ENCODE measurements around the gene NFAM1. TPM values are rescaled to one million over a fixed set of nuclear protein-coding genes. Genes with fewer than 3 reads are reported as not detected.

NFAM1 gene
- total RNA-seq, 1 experiment from 2014 or later = not detected

DNA sequence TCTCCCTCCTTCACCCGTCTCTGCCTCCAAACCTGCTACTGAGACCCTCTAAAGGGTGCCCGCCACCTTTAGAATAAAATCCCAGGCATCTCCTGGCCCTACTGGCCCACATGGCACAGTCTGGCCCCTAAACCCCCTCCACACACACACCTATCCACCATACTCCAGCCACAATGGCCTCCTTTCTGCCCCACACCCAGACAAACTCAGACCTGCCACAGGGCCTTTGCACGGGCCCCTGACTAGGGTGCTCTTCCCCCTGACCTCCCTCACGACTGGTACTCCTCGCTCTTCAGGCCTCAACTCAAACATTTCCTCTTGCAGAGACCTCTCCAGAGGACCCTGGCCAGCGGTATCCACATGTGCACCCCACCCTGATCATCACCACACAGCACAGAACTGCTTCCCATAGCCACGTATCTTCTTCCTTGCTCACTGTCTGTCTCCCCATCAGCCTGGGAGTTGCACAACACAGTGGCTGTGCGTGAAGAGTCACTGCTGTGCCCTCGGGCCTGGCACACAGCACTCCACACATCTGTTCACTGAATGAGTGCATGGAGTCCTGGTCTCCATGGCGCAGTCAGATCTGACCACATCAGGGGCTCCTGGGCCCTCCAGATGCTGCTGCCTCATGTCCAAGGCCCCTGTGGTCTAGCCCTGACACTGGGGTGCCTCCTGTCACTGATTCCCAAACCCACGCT, 95.5 kb downstream of the NFAM1 start:
- DNase-seq (ENCODE audit: low read depth) = no peak

DNA sequence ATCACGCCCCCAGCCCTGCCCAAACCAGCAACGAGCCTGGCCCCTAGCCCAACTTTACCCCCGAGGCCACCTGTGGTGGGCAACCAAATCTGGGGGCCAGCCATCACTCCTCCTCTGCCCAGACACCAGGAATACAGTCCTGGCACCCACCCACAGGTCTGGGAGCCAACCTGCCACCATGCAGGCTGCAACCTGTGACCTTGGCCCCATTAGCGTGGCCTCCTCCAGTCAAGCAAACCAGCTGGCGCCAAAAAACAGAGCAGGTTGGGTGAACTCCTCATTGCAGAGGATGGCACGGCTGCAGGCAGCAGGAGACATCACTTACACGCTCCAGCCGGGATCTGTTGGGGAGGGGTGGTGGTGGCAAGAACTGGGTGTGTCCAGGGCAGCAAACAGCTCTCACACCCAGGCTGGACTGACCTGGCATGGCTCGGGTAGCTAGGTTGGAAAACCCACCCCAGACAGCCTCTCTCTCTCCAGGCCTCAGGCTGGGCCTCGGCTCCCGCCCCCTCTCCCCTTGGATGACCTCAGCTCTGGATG, 96.3 kb downstream of the NFAM1 start:
- DNase-seq (ENCODE audit: low read depth) = no peak

DNA sequence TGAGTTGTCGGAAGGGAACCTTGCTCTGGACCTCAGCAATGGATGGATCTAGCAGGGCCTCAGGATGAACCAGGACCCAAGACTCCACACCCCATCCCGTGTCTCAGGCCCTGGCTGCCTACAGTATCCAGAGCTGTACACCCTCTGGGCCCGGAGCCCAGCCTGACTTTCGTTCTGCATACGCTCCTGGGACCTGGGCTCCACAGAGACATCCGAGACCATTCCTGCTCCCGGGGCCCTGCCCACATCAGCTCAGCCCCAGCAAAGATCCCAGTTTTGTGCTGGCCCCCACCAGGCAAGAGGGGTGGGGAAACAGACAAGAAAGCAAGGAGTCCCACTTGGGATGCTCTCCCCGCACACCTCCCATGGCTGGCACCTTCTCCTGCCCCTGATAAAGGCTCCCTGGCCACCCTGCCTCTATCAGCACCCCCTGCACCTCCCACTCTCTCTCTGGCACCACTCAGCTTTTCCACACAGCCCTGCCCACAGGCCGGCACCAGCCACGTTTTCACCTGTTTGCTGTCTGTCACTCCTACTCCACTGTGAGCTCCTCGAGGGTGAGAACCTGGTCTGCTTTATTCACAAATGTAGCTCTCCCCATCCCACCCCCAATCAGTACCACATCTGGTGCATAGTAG, 97.2 kb downstream of the NFAM1 start:
- no peak for DNase-seq (ENCODE audit: low read depth)

DNA sequence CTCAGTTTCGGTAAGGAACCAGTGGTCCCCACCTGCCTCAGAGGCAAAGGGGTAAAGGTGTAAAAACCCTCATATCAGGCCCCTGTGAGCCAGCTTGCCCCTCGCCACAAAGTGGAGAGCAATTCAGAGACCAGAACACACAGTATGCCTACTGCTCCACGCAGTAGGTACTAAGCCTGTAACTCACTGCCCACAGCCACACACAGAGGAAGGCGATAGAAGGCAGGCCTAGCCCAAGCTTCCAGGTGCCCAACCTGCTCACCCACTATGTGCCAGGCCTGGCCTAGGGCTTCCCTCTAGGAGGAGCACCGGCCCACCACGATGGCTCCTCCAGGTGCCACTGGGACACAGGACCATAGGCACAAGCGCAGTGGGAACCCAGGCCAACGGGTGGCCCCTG, 98.7 kb downstream of the NFAM1 start:
- no peak for DNase-seq (ENCODE audit: low read depth)

DNA sequence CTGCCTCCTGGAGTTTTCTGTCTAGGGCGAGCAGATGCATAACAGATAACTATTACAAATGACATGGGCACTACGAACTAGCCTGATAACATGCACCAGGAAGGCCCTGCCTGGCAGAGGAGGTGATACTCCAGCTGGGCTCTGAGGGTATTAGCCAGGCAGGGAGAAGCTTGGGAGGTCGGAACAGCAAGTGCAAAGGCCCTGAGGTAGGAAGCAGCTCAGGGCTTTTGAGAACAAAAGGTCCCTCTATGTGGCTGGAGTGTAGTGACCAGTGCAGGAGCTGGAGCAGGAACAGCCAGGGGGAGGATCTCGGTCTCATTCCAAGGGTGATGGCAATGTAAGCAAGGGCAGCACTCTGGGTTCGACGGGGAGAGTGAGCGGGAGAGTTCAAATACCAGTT, 100.1 kb downstream of the NFAM1 start:
- DNase-seq (ENCODE audit: low read depth) = no peak

DNA sequence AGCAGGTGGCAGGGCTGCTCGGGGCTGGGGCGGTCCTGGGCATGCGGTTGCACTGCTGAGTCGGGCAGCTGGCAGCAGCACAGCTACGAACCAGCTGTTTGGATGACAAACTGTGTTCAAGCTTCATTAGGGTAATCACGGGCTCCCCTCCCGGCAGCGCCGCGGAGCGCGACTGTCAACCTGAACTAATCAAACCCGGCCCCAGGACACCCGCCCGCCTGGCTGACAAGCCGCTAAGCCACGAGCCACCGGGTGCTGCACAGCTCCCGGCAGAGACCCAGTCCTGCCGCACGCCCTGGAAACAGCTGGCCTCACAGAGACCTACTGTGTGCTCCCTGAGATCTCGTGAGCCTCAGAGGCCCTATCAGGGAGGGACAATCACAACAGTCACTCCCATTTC, 101.2 kb downstream of the NFAM1 start:
- peak; percentile 28 for DNase-seq (ENCODE audit: low read depth)

Other genes with a start within 250 kb of the NFAM1 start
- gene TCF20, start 161.8 kb downstream of the NFAM1 start, total RNA-seq (2014; rRNA removed) = 17.6 and 18.1 TPM in 2 replicates
- gene RRP7A, start 87.4 kb upstream of the NFAM1 start, total RNA-seq (2014; rRNA removed) = 35.6 and 36.9 TPM in 2 replicates
- 1.5 and 2.1 TPM in 2 replicates for gene SERHL2, start 121.6 kb upstream of the NFAM1 start, total RNA-seq (2014; rRNA removed)
- 34.0 and 36.4 TPM in 2 replicates for gene POLDIP3, start 182.5 kb upstream of the NFAM1 start, total RNA-seq (2014; rRNA removed)
- gene ATP5MGL, start 208.2 kb upstream of the NFAM1 start, total RNA-seq (2014; rRNA removed) = not detected in 2 replicates
- 165 and 193 TPM in 2 replicates for gene CYB5R3, start 217.0 kb upstream of the NFAM1 start, total RNA-seq (2014; rRNA removed)

Data from LHCN-M2 (cell line).